NCI-H1694 (cell line): ENCODE results near the gene ATP10A.
"Not testable (repeated sequence)": the region's sequence is repeated elsewhere in the genome, so short reads cannot be mapped to it uniquely, and the experiment has no call there.

Source experiments
- DNase-seq: peaks from one replicate; lab custom pipeline; 2025; lab: John Stamatoyannopoulos, UW

Gene ATP10A

GRCh38 chr15:25641762-25642161 lies 221.4 kb downstream of the ATP10A start:
- DNase-seq: no peak

GRCh38 chr15:25641361-25641760 lies 221.8 kb downstream of the ATP10A start:
- no peak for DNase-seq

- not testable (repeated sequence) for DNase-seq
Measured at GRCh38 chr15:25640959-25641358, 222.2 kb downstream of the ATP10A start.

GRCh38 chr15:25640381-25640780 lies 222.7 kb downstream of the ATP10A start:
- no peak for DNase-seq

- not testable (repeated sequence) for DNase-seq
Measured at GRCh38 chr15:25636486-25636885, 226.6 kb downstream of the ATP10A start.

- no peak for DNase-seq
Measured at GRCh38 chr15:25635191-25635590, 227.9 kb downstream of the ATP10A start.

GRCh38 chr15:25633862-25634261 lies 229.3 kb downstream of the ATP10A start:
- DNase-seq: no peak

- no peak for DNase-seq
Measured at GRCh38 chr15:25631971-25632370, 231.2 kb downstream of the ATP10A start.
